ENCODE data around the gene VIM.

The VIM gene

DNA sequence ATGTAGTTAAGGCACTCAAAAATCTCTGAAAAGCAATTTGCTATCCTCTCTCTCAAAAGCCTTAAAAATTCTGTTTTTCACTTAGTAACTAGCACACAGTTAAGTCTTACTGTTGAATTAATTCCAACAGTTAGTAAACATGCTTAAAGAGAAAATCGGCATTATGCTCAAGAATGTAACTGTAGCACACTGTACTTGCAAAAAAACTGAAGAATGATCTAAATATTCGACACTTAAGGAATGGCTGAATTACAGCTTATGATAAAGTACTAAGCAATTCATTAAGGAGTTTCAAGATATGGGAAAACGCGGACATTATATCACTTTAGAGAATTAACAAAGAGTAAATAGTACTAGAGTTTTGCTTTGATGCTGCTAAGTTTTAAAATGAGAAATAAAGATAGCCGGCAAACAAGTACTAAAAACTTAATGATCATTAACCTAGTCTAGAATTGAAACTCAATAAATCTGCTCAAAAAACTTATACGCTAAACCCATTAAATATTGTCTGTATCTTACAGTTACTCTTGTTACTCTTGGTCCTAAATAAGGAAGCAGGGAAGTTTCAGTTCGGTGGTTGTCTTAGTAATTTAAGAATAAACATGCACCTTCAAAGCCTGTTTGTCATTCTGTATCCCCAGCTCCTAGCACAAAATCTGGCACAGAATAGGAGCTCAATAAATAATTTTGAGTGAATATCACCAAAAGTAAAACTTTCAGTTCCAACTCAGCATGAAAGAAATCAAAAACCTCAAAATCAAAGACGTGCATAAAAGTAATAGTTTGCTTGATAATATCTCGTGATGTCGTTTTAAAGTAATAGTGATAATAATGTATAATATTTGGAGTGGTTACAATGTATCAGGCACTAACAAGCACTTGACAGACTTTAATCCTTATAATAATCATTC lies 27.8 kb upstream of the VIM start:
- H3K4me3 ChIP-seq (replicated peaks in 1 of 2; ENCODE audit: low read depth in 2 of 2, low read length in 2 of 2), result peak overlapping the region; percentile 58 to 69
- TF ChIP-seq, protein P1, sequence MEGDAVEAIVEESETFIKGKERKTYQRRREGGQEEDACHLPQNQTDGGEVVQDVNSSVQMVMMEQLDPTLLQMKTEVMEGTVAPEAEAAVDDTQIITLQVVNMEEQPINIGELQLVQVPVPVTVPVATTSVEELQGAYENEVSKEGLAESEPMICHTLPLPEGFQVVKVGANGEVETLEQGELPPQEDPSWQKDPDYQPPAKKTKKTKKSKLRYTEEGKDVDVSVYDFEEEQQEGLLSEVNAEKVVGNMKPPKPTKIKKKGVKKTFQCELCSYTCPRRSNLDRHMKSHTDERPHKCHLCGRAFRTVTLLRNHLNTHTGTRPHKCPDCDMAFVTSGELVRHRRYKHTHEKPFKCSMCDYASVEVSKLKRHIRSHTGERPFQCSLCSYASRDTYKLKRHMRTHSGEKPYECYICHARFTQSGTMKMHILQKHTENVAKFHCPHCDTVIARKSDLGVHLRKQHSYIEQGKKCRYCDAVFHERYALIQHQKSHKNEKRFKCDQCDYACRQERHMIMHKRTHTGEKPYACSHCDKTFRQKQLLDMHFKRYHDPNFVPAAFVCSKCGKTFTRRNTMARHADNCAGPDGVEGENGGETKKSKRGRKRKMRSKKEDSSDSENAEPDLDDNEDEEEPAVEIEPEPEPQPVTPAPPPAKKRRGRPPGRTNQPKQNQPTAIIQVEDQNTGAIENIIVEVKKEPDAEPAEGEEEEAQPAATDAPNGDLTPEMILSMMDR (IDR thresholded peaks at IDR 0.05; ENCODE audit: low read depth, low read length), result no peak
- DNase-seq (ENCODE audit: low read depth in 2 of 2), result peak; percentile 48 to 58

DNA sequence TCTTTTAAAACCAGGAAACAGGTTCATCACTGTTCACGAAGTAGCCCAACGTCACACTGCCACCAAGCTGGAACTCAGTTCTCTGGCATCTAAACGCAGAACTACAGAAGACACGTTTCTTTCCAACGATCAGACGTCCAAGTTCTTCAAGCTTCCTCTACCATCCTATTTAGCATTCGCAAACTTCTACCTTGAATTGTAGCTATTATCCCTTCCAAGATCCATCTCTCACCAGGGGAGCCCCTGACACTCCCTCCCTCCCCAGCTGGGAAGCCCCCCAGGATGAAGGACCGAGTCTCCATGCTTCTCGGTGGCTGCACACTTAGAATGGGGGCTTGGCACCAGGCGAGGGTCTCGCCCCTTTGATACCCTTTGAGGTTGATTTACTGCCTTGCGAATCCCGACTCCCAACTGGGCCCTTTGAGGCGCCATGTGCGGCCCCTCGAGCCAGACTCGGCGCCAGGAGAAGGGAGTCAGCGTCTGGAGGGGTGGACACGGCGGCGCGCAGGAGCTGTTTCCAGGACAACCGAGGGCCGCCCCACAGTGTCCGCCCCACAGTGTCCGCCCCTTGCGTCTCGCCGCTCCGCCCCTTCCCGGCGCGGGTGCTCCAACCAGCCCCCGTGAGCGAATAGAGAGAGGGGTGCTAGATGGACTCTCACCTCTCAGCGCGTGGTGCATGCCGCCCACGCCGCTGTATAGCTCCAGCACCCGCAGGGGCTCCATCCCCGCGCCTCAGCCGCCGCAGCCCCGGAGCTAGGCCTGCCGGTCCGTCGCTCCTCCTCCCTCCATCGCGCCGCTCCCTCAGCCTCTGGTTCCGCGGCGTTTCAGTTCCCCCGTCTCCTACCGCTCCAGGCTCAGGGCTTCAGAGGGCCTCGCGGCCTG lies 26.9 kb upstream of the VIM start, which contains the start of gene TRDMT1:
Gene TRDMT1 (minus strand): TSS at position 761 of the 882 bp plus-strand sequence. CDS start 38 bp downstream, at position 723.
- TF ChIP-seq, protein P1 (IDR thresholded peaks at IDR 0.05; ENCODE audit: low read depth, low read length), result no peak
- peak within 1 kb of the TSS; percentile 58 to 69 for H3K4me3 ChIP-seq (replicated peaks in 1 of 2; ENCODE audit: low read depth in 2 of 2, low read length in 2 of 2)
- peak; percentile 94 to 96 for DNase-seq (ENCODE audit: low read depth in 2 of 2)

DNA sequence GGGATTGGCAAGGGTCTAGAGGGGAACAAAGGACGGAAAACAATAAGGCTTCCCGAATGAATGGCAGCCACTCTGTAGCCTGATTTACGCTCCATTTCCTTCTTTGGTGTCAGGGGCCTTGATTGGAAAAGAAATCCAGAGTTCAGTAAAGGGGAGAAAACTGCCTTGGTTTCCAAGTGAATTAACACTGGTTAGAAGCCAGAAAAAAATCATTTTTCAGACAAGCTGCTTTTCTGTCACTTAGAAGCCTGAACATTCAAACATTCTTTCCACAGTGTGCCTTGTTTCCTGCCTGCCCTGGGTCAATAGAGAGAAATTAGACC lies 26.3 kb upstream of the VIM start:
- TF ChIP-seq, protein P1 (IDR thresholded peaks at IDR 0.05; ENCODE audit: low read depth, low read length), result no peak
- peak overlapping the region; percentile 58 to 69 for H3K4me3 ChIP-seq (replicated peaks in 1 of 2; ENCODE audit: low read depth in 2 of 2, low read length in 2 of 2)
- no peak for DNase-seq (ENCODE audit: low read depth in 2 of 2)

DNA sequence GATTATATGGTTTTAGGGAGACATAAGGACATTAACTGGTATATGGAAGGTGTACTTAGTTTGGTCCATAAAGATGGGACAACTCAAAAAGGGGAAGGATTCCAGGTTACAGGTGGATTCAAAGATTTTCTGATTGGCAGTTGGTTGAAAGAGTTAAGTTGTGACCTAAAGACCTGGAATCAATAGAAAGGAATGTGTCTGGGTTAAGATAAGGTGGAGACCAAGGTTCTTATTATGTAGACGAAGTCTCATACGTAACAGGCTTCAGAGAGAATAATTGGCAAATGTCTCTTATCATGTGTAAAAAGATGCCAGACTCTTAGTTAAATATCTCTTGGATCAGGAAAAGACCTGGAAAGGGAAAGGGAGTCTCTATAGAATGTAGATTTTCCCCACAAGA lies 25.5 kb upstream of the VIM start:
- TF ChIP-seq, protein P1 (IDR thresholded peaks at IDR 0.05; ENCODE audit: low read depth, low read length), result no peak
- DNase-seq (ENCODE audit: low read depth in 2 of 2), result no peak

DNA sequence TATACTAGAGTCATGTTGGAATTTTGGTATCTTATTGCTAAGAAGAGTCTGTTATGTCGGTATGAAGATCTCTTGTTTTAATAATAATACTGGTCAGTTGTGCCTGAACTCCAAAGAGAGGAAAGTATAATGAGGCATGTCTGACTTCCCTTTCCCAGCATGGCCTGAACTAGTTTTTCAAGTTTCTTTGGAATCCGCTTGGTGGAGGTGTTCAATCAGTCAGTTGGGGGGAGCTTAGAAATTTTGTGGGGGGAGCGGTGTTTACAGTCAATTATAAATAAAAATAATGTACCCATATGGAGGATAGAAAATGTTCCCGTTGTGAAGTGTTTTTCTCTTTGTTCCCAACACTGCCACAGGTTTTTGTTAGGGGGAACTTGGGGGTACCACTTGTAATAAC lies 25.0 kb upstream of the VIM start:
- no peak overlapping the region for H3K4me3 ChIP-seq (replicated peaks in 1 of 2; ENCODE audit: low read depth in 2 of 2, low read length in 2 of 2)
- TF ChIP-seq, protein P1 (IDR thresholded peaks at IDR 0.05; ENCODE audit: low read depth, low read length), result no peak
- no peak for DNase-seq (ENCODE audit: low read depth in 2 of 2)

More for the DNA sequence above, 25.5 kb upstream of the VIM start:
- no peak overlapping the region for H3K4me3 ChIP-seq (replicated peaks in 1 of 2; ENCODE audit: low read depth in 2 of 2, low read length in 2 of 2)

DNA sequence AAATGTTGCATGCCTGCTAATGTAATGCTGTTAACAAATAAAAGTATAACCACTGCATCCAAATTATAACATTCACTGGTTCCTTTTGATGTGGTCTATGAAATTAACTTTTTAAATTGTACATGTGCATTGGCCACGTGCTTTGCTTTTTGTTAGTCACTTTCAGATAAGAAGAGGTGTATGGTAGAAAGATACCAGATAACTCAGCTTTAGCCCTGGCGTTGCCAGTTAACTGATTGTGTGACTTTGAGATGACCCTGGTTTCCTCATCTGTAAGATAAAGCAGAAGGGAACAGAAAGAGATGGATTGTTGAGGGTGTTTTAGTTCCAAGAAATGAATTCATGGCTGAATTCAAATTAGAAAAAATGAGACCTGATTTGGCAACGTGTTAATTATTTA lies 24.6 kb upstream of the VIM start:
- no peak overlapping the region for H3K4me3 ChIP-seq (replicated peaks in 1 of 2; ENCODE audit: low read depth in 2 of 2, low read length in 2 of 2)
- TF ChIP-seq, protein P1 (IDR thresholded peaks at IDR 0.05; ENCODE audit: low read depth, low read length), result no peak
- DNase-seq (ENCODE audit: low read depth in 2 of 2), result no peak
